GM10847 (cell line): Measurements from ENCODE around the gene PRKG1.

Experiments
- POLR2A ChIP-seq: IDR thresholded peaks from 2 replicates; pipeline ENCODE4 v1.6.1; 2011; ENCODE audit not compliant: insufficient read length; ENCODE audit errors: extremely low read depth

PRKG1 gene

DNA sequence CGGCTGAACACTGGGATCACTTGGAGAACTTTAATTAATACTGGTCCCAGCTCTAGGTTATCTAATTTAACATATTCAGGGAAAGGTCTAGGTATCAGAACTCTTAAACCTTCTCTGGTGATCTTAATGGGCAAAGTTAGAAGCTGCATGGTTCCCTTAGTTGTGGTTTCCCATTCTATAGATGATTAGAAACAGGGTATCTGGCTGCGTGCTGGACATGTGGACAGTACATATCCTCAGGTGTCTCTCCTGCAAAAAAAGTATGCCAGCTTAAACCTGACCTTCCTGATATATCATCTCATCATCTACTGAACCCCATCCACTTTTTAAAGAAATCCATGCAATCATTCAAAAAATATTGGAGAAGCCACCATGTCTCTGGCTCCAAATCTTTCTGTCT, 955.3 kb downstream of the PRKG1 start:
- no peak for TF ChIP-seq POLR2A

- no peak for TF ChIP-seq POLR2A
These were observed 955.9 kb downstream of the PRKG1 start for GRCh38 chr10:52030051-52030790.

GRCh38 chr10:52030975-52031374, 956.7 kb downstream of the PRKG1 start:
- TF ChIP-seq POLR2A: no peak

DNA sequence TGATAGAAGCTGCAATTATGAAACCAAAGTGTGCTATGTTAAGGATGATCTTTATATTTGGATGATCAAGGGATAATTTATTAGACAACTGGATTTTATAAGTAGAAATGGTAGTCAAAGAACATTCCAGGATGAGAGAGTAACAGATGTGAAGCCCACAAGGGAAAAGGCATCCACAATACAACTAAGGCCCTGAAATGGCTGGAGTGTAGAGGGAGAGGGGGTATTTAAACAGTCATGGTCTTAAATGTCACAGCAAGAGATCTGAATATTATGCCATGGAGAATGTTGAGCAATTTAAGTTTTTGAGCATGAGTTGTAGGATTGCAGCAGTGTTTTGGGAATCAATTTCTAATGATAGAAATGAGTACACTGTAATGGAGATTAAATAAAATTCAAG, 957.5 kb downstream of the PRKG1 start:
- TF ChIP-seq POLR2A: no peak

DNA sequence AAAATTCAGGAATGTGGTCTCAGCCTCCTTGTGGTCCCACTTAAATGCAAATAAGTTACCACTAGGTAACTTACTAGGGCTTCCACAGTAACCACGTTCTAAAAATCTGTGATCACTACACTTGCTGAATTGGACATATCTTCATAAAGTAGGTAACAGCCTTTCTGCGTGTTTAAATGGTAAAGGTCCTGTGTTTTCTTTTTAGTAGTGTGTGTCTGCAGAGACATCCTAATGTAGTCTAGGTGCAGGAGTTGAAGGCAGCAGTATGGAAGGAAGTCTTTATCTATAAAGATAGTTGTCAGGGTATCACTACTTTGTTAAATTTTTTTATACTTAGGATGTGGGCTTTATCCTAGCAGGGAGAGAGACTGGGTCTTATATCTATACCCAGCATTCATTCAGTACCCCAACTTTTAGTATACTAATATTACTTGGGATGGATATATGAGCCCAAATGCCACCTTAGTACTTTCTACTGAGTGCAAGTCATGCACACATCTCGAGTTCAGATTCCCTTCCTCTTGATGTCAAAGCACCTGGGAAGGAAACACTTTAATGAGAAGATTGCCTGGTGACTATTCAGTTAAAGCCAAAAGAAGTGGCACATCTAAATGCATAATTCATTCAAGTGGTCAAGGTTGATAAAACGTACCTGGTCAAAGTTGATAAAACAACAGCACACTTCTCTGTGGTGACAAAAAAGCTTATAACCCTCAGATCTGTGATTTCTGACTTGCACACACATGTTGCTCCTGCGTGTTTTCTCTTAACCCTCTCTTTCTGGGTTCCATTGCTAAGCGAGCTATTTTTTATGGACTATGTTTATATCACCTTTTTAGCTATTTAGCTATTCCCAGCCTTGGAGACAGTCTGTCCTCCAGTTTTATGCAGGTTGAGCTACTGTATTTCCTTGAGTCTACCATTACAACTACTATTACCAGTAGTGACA, 958.7 kb downstream of the PRKG1 start:
- no peak for TF ChIP-seq POLR2A

DNA sequence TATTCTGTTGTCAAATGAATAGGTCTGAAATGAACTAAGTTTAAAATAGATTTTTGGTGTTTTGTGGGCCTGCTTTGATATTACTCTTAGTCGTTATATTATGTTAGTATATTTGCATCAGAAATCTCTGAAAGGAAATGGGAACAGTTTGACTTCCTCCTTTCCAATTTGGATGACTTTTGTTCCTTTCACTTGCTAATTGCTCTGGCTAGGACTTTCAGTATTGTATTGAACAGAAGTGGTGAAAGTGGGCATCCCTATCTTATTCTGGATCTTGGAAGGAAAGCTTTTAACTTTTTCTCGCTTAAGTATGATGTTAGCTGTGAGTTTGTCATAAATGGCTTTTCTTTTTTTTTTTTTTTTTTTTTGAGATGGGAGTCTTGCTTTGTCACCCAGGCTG, 966.2 kb downstream of the PRKG1 start:
- no peak for TF ChIP-seq POLR2A

DNA sequence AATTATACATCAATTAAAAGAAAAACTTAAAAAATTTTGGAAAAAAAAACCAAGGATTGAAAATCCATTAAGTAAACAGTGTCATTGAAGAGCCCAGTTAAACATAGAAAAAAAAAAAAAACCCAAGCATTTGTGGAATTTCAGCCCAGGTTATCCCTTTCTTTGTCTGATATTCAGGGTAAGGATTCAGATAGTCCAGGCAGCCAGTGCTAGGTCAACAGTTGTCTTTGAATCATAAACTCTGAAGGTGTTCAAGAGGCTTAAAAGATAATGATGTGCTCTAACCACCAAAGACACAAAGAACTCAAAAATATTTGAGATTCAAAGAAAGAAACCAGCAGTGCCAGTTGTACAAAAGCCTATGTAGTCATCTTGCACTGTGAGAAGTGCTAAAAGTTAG, 969.5 kb downstream of the PRKG1 start:
- TF ChIP-seq POLR2A: no peak

DNA sequence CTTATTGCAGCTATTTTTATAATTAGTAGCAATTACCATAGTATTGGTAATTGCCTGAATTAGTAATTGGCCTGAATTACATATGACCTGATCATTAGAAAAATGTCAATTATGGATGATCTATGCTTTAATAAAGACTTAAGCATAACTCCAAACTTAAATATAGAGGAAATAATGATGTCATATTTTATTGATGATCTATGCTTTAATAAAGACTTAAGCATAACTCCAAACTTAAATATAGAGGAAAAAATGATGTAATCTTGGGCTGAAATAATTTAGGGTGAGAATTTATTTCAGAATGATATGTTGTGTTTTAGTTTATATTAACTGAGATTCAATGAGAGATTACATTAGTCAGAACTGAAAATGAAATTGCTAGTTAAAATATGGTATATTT, 973.8 kb downstream of the PRKG1 start:
- no peak for TF ChIP-seq POLR2A

GRCh38 chr10:52050429-52051047, 976.3 kb downstream of the PRKG1 start:
- no peak for TF ChIP-seq POLR2A

DNA sequence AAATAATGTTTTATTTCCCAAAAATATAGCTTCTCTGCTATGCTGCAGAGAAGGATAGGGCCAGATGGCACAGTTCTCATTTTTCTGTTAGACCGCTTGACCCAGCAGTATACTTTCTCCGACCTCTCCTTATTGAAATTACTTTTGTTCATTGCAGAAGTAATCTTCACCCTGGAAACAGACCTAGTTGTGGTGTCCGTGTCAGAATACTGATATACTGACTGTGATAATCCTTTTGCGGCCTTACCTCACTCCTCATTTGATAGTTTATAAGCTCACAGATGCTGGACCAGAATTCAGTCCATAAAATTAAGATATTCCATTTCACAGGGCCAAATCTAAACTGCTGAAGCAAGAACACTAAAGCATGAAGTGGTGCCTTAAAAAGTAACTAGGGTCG, 979.2 kb downstream of the PRKG1 start:
- TF ChIP-seq POLR2A: no peak

GRCh38 chr10:52056291-52056690, 982.0 kb downstream of the PRKG1 start:
- no peak for TF ChIP-seq POLR2A

GRCh38 chr10:52059089-52059488, 984.8 kb downstream of the PRKG1 start:
- TF ChIP-seq POLR2A: no peak

- TF ChIP-seq POLR2A: no peak
These were observed 988.9 kb downstream of the PRKG1 start for GRCh38 chr10:52063159-52063558.

DNA sequence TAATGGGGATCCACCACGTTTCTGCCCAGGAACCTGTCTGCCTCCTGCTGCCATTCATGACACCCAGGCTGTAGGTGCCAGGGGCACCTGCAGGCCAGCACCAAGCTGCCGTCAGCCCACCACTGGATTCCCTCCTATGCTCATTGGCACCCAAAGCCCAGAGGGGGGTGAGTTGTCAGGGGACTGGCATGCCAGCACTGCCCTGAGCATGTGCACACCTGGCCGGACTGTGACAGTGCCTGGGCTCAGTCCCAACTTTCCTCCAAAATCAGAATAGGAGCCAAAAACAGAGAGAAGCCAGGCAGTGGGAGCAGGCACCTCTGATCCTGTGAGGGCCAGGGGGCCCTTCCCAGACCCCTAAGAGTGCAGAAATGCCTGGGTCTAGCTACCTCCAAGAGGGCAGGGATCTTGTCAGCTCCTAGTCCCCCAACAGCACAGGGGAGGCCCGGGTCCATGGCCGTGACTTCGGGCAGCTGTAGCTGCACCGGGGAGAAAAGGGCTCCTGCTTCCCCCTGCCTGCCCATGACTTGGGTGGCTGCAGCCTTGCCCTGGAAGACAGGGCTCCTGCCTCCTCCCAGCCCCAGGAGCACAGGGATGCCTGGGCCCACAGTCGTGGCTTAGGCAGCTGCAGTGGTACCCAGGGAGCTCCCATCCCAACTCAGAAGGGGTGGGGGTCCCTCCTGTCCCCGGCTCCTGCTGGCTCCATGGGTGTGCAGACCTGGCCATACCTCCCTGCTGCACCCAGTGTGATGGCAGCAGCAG, 990.0 kb downstream of the PRKG1 start:
- TF ChIP-seq POLR2A: no peak

- no peak for TF ChIP-seq POLR2A
These were observed 992.1 kb downstream of the PRKG1 start for GRCh38 chr10:52066383-52066782.
